B cell (primary cell): ENCODE data around the gene CAMKK2. TPM values are rescaled to one million over a fixed set of nuclear protein-coding genes. Genes with fewer than 3 reads are reported as not detected.

Source experiments
- ATAC-seq: fragments of 200-7000 bp; cut with Tn5 transposase; one replicate; pipeline ENCODE4 v1.10.0; 2021; ENCODE audit warnings: low read depth, mild to moderate bottlenecking, moderate number of reproducible peaks, moderate library complexity
- CTCF ChIA-PET: fragments of 350-600 bp; sonication (Branson Sonifier 250); formaldehyde crosslinking; loops from one replicate; lab custom pipeline; 2021; ENCODE audit warnings: antibody characterized with exemption, inconsistent platforms; lab: Charles Lee
- POLR2A ChIA-PET: fragments of 350-600 bp; sonication (Branson Sonifier 250); formaldehyde crosslinking; loops from one replicate; lab custom pipeline; 2021; ENCODE audit warnings: antibody characterized with exemption; lab: Charles Lee
- DNase-seq: peaks from one replicate; pipeline ENCODE4 v3.0.0; 2013
- H2AFZ ChIP-seq: 2 replicates; pipeline ENCODE4 v1.6.1; 2012; ENCODE audit warnings: mild to moderate bottlenecking, low read depth, low read length; ENCODE audit not compliant: insufficient read depth, poor library complexity, severe bottlenecking
- H3K27ac ChIP-seq, 2 donors: 1 replicate in 1 of 2; 2 replicates in 1 of 2; pipeline ENCODE4 v1.5.1; 2012 to 2013; ENCODE audit warnings: low read length in 2 of 2, mild to moderate bottlenecking in 2 of 2, moderate library complexity in 1 of 2
- H3K27me3 ChIP-seq, 4 experiments: fragments of 200-600 bp in 1 of 4; sonication (generic) in 1 of 4; replicated peaks in 1 of 4; 1 replicate in 2 of 4; 2 replicates in 2 of 4; pipeline versions ENCODE4 v1.6.1 to v1.7.0; 2013 to 2016; ENCODE audit warnings: low read length in 3 of 4, mild to moderate bottlenecking in 2 of 4, mixed read lengths in 1 of 4, moderate library complexity in 1 of 4; ENCODE audit not compliant: insufficient read depth in 4 of 4, control insufficient read depth in 3 of 4; ENCODE audit errors: control extremely low read depth in 1 of 4
- H3K36me3 ChIP-seq, 2 experiments: replicated peaks in 1 of 2; 1 replicate in 1 of 2; 2 replicates in 1 of 2; pipeline versions ENCODE4 v1.6.1 to v1.7.1; 2013; ENCODE audit warnings: low read length in 1 of 2; ENCODE audit not compliant: insufficient read depth in 2 of 2, control insufficient read depth in 1 of 2; ENCODE audit errors: control extremely low read depth in 1 of 2, extremely low read depth in 1 of 2
- H3K4me1 ChIP-seq, 2 donors: fragments of 200-600 bp in 1 of 2; sonication (generic) in 1 of 2; 1 replicate in 1 of 2; 2 replicates in 1 of 2; pipeline versions ENCODE4 v1.5.1 to v1.6.1; 2013 to 2017; ENCODE audit warnings: low read length in 2 of 2; ENCODE audit not compliant: control insufficient read depth in 2 of 2, insufficient read depth in 2 of 2
- H3K4me2 ChIP-seq: replicated peaks from 2 replicates; pipeline ENCODE3; 2012; ENCODE audit warnings: mild to moderate bottlenecking, low read depth, low read length; ENCODE audit not compliant: poor library complexity, severe bottlenecking
- H3K4me3 ChIP-seq, 5 experiments: fragments of 200-600 bp in 1 of 5; sonication (generic) in 1 of 5; 1 replicate in 3 of 5; 2 replicates in 2 of 5; pipeline versions ENCODE4 v1.5.1 to v1.7.0; 2011 to 2016; ENCODE audit warnings: low read length in 4 of 5, mild to moderate bottlenecking in 4 of 5, low read depth in 2 of 5, control low read depth in 1 of 5, moderate library complexity in 1 of 5; ENCODE audit not compliant: insufficient read depth in 1 of 5; ENCODE audit errors: control extremely low read depth in 1 of 5, extremely low read depth in 1 of 5
- H3K79me2 ChIP-seq: fragments of 200-600 bp; sonication (generic); one replicate; pipeline ENCODE4 v1.6.0; 2016; ENCODE audit warnings: low read length; ENCODE audit not compliant: control insufficient read depth, insufficient read depth
- H3K9ac ChIP-seq: fragments of 200-600 bp; sonication (generic); 2 replicates; pipeline ENCODE4 v1.6.1; 2017; ENCODE audit warnings: mild to moderate bottlenecking, low read length, moderate library complexity
- H3K9me3 ChIP-seq, 3 donors: one replicate each; pipeline versions ENCODE4 v1.6.1 to v1.7.1; 2013; ENCODE audit warnings: low read length in 2 of 3; ENCODE audit not compliant: control insufficient read depth in 2 of 3, insufficient read depth in 1 of 3; ENCODE audit errors: control extremely low read depth in 1 of 3
- H4K20me1 ChIP-seq: 2 replicates; pipeline ENCODE4 v1.6.0; 2012; ENCODE audit warnings: mild to moderate bottlenecking, low read length; ENCODE audit not compliant: insufficient read depth, control insufficient read depth, poor library complexity, severe bottlenecking
- H3K27ac Mint-ChIP-seq: one replicate; pipeline ENCODE4 v1.8.0; 2021; ENCODE audit warnings: mixed read lengths
- H3K27me3 Mint-ChIP-seq: one replicate; pipeline ENCODE4 v1.8.0; 2021; ENCODE audit warnings: mixed read lengths
- H3K4me1 Mint-ChIP-seq: one replicate; pipeline ENCODE4 v1.8.0; 2021; ENCODE audit warnings: mixed read lengths
- H3K4me3 Mint-ChIP-seq: one replicate; pipeline ENCODE4 v1.8.0; 2021; ENCODE audit warnings: mixed read lengths
- H3K9me3 Mint-ChIP-seq: one replicate; pipeline ENCODE4 v1.8.0; 2022; ENCODE audit warnings: mixed read lengths; ENCODE audit not compliant: insufficient read depth
- CTCF ChIP-seq: fragments of 200-600 bp; IDR thresholded peaks from one replicate; pipeline ENCODE4 v1.8.0; 2022; ENCODE audit warnings: antibody characterized with exemption, mild to moderate bottlenecking
- EZH2 ChIP-seq: IDR thresholded peaks from 2 replicates; pipeline ENCODE4 v1.6.1; 2012; ENCODE audit warnings: borderline replicate concordance, low read depth, mild to moderate bottlenecking, moderate library complexity, low read length; ENCODE audit not compliant: insufficient read depth, poor library complexity, severe bottlenecking
- WGBS: methylation state at CpG from one replicate; pipeline ENCODE4 v1.1.5; 2013; ENCODE audit warnings: missing lambda C conversion rate; ENCODE audit not compliant: insufficient coverage; 5-methylcytosine and 5-hydroxymethylcytosine counted together
- intact Hi-C: fragments of 100-400 bp; cut with micrococcal nuclease; formaldehyde crosslinking; loops from one replicate; pipeline ENCODE4 v1.10.0; 2022
- polyA plus RNA-seq: library from polyadenylated mRNA; depleted of rRNA; stranded (reverse); fragments of >200 nt; gene quantifications from 2 replicates; pipeline ENCODE4 v1.2.3, GENCODE V29; 2012
- total RNA-seq, 2 donors: library from RNA; stranded (reverse); fragments of 120-200 nt in 1 of 2; gene quantifications; 1 replicate in 1 of 2; 2 replicates in 1 of 2; pipeline versions ENCODE4 v1.2.3 to v1.2.4, GENCODE V29; 2013 to 2022

The CAMKK2 gene
- total and polyA plus RNA-seq, 2 donors (not counting 1 experiment from before 2014, with no cell fraction given), result 9.7 to 17.1 TPM

GRCh38 chr12:121252712-121253345 is 43.7 kb downstream of the CAMKK2 start:
- ATAC-seq (no peak), DNase-seq (no peak)
- H3K4me1 Mint-ChIP-seq, result peaks cover 11% of the 10 kb centered on the region
- H3K27me3 Mint-ChIP-seq, result no peaks in the 10 kb centered on the region
- Histone ChIP-seq H3K4me1 (peaks cover 9 to 13% of the 10 kb centered on the region in 2 donors), H3K27me3 (no peaks in the 10 kb centered on the region), H3K27ac (no peak overlapping the region), H3K9ac (no peak overlapping the region), H3K4me3 (no peak overlapping the region), H2AFZ (no peak overlapping the region), H3K36me3 (peaks cover 0 to 20% of the 10 kb centered on the region in 2 experiments), H3K79me2 (no peaks in the 10 kb centered on the region), H4K20me1 (no peaks in the 10 kb centered on the region), H3K4me2 (no peak overlapping the region), H3K9me3 (no peaks in the 10 kb centered on the region)
- ChIA-PET CTCF (interaction anchor here (0.5 to 1.2 kb wide), 2 partner anchors 281 to 612 kb away, joined by 3 to 4 read pairs; no protein-coding TSS in a partner anchor), POLR2A (no interaction called here)
- peaks cover 4% of the 10 kb centered on the region for H3K9me3 Mint-ChIP-seq
- intact Hi-C loops, result no loop called here
- 86% methylated on average over 9 of the region's 9 CpGs for WGBS
- no peak overlapping the region for H3K4me3 Mint-ChIP-seq
- H3K27ac Mint-ChIP-seq, result no peak overlapping the region
- TF ChIP-seq CTCF (no peak), EZH2 (no peak)

DNA sequence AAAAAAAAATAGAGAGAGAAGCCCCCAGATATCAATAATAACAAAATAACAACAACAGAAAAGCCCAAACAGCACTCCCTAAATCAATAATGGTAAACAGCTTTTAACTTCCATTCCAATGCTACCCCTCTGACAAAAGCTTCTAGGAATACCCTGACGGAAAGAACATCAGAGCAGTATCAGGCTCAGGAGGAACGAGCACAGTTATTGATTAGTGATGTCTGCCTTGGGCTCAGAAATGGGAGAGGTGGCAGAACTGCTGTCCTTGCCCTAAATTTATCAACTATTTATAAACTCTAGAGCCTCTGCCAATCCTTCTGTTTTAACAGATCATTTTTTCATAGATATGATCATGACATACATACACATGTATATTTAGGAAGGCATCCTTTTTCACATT is 44.7 kb downstream of the CAMKK2 start:
- Histone ChIP-seq H2AFZ (no peak overlapping the region), H4K20me1 (no peaks in the 10 kb centered on the region), H3K27ac (no peak overlapping the region), H3K4me3 (no peak overlapping the region), H3K4me2 (no peak overlapping the region), H3K36me3 (peaks cover 0 to 20% of the 10 kb centered on the region in 2 experiments), H3K27me3 (no peaks in the 10 kb centered on the region), H3K9ac (no peak overlapping the region), H3K79me2 (no peaks in the 10 kb centered on the region), H3K9me3 (no peaks in the 10 kb centered on the region), H3K4me1 (peaks cover 11 to 22% of the 10 kb centered on the region in 2 donors)
- Mint-ChIP-seq H3K4me1 (peaks cover 13% of the 10 kb centered on the region), H3K27me3 (no peaks in the 10 kb centered on the region), H3K9me3 (peaks cover 4% of the 10 kb centered on the region), H3K27ac (peak overlapping the region; percentile 37), H3K4me3 (no peak overlapping the region)
- ATAC-seq (no peak), DNase-seq (no peak)
- intact Hi-C loops, result no loop called here
- no CpG with 5 or more reads among the region's 2 CpGs for WGBS
- TF ChIP-seq CTCF (no peak), EZH2 (no peak)
- ChIA-PET POLR2A (interaction anchor here (0.6 kb wide), 1 partner anchor 382 kb away, joined by 3 read pairs; no protein-coding TSS in a partner anchor), CTCF (interaction anchor here (1.2 kb wide), 1 partner anchor 280 kb away, joined by 4 read pairs; no protein-coding TSS in a partner anchor)
